Activated T-helper 17 cell treated with anti-CD3 and anti-CD28 coated beads, Interleukin-2, amount 50 U/mL, for 72 hours (primary cell): ENCODE results near the gene ARSB. TPM values are rescaled to one million over a fixed set of nuclear protein-coding genes. Genes with fewer than 3 reads are reported as not detected.
A peak's percentile ranks its signal among the peaks of the same experiment; 100 is the strongest.

ENCODE experiments used
- ATAC-seq: fragments of 150-1000 bp; cut with Tn5 transposase; replicated peaks from 2 replicates; pipeline ENCODE4 v1.10.0; 2021; ENCODE audit warnings: mild to moderate bottlenecking, moderate library complexity
- H3K27ac Mint-ChIP-seq: one replicate; pipeline ENCODE4 v1.8.0; 2022; ENCODE audit warnings: mixed read lengths
- H3K27me3 Mint-ChIP-seq: one replicate; pipeline ENCODE4 v1.8.0; 2022; ENCODE audit warnings: mixed read lengths
- H3K36me3 Mint-ChIP-seq: one replicate; pipeline ENCODE4 v1.8.0; 2022; ENCODE audit warnings: low read depth, mild to moderate bottlenecking, mixed read lengths
- H3K4me1 Mint-ChIP-seq: one replicate; pipeline ENCODE4 v1.8.0; 2022; ENCODE audit warnings: mixed read lengths
- H3K4me3 Mint-ChIP-seq: one replicate; pipeline ENCODE4 v1.8.0; 2022; ENCODE audit warnings: mild to moderate bottlenecking, mixed read lengths
- H3K9me3 Mint-ChIP-seq: one replicate; pipeline ENCODE4 v1.8.0; 2022; ENCODE audit warnings: mixed read lengths
- total RNA-seq, 2 donors: library from RNA; stranded (reverse); gene quantifications; one replicate each; pipeline ENCODE4 v1.2.3, GENCODE V29; 2022

ARSB gene
- total RNA-seq, 2 donors from 2014 or later: 6.2 to 21.9 TPM

DNA sequence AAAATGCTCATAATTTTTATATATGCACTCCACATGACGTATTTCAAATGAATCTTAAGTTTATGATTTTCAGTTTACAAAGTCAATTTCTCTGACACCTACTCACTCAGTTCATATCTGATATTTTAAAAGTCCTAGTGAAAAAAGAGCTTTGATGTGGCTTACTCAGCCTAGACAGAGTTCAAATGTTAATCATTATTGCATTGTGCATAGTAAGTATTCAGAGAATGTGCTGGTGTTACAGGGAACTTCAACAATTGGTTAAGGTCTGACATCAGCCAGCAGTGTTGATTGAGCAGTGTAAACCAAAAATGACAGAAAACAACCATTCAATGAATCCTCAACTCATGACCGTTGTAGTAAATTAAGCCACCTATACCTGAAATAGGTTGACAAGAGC lies 189.4 kb downstream of the ARSB start:
- Mint-ChIP-seq H3K36me3 (peaks cover 4% of the 10 kb centered on the region), H3K27me3 (no peaks in the 10 kb centered on the region), H3K9me3 (peaks cover 3% of the 10 kb centered on the region), H3K4me3 (no peak overlapping the region), H3K4me1 (no peaks in the 10 kb centered on the region), H3K27ac (no peak overlapping the region)
- ATAC-seq: peak; percentile 75

DNA sequence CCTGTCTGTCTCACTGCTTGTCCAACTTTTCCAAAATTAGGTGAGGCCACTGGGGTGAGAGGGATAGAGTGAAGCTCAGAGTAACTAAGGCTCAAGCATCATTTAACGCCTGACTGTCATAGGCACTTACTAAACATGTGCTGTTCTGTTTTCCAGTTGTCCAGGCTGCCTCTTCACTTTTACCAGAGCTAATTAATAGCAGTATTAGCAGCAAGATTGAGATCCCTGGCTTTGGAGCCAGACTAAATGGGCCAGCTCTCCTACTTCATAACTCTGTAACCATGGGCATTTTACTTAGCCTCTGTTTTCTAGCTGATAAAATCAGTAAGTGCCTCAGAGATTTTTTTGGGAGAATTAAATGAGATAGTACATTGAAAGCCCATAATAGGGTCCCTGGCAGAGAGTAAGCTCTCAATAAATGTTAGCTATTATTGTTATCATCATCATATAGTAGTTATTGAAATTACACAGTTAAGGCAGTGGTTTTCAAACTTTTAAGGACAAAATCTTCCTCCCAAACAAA lies 190.4 kb downstream of the ARSB start:
- Mint-ChIP-seq H3K4me3 (no peak overlapping the region), H3K27ac (no peak overlapping the region), H3K27me3 (no peaks in the 10 kb centered on the region), H3K36me3 (no peaks in the 10 kb centered on the region), H3K9me3 (no peaks in the 10 kb centered on the region), H3K4me1 (no peaks in the 10 kb centered on the region)
- no peak for ATAC-seq

DNA sequence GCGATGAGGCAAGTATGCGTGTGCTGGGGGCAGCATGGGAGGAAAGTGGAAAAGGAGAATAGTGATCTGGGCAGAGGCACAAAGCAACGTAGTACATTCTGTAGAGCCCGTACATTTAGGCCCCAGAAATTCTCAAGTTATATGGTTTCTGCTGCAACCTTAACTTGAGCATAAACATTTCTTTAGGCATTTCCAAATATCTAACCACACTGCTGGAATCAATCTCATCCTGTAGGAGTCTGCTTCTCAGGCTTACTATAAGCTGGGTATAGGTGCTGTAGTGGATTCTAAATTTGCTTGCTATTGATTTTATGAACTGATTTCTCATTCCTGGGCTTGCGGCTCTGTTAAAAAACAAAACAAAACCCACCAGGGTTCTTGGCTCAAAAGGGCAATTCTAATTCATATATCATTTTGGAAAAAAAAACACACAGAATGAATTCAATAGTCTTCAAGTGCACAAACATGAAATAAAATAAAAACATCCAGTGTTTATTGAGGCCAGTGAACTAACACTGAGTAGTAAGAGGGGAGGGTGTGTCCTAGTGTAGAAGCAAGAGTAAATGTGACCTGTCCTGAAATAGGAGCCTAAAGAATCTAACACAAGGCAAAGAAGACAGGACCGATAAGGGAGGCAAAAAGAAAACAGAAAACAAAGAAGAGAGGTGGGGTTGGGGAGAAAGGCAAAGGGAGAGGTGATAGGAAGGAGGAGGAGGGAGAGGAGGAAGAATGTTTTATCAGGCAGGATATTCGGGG lies 191.0 kb downstream of the ARSB start:
- ATAC-seq: no peak
- Mint-ChIP-seq H3K27me3 (no peaks in the 10 kb centered on the region), H3K9me3 (no peaks in the 10 kb centered on the region), H3K4me3 (no peak overlapping the region), H3K4me1 (no peaks in the 10 kb centered on the region), H3K27ac (no peak overlapping the region), H3K36me3 (no peaks in the 10 kb centered on the region)

DNA sequence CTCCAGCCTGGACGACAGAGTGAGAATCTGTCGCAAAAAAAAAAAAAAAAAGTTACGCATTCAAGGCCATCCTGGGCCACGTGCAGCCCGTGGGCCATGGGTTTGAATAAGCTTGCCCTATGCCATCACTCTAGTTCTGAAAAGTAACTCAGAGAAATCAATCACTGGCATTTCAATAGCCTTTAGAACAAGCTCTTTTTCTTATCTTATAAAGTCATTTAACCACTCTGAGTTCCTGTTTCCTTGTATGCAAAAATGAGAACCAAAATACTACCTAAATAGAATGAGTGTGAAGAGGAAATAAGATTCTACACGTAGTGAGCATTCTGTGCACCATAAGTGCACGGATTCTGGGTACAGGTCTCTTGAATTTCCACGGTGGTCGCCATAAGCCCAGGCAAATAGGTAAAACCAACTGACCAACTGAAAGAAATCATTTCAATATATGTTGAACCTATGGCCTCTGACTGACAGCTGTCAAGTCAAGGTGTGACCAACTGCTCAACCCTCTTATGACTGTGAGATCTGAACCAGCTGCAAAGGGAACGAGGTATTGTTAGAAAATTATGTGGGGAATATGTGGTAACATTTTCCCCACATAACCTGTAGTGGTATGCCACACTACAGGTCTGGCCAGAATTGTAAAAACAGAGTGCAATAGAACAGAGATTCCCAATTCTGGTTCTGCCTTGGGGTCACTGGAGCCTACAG lies 192.6 kb downstream of the ARSB start:
- H3K27ac Mint-ChIP-seq: no peak overlapping the region
- no peak overlapping the region for H3K4me3 Mint-ChIP-seq
- H3K4me1 Mint-ChIP-seq: peaks cover 6% of the 10 kb centered on the region
- peaks cover 5% of the 10 kb centered on the region for H3K9me3 Mint-ChIP-seq
- no peak for ATAC-seq
- H3K36me3 Mint-ChIP-seq: peaks cover 6% of the 10 kb centered on the region
- no peaks in the 10 kb centered on the region for H3K27me3 Mint-ChIP-seq

DNA sequence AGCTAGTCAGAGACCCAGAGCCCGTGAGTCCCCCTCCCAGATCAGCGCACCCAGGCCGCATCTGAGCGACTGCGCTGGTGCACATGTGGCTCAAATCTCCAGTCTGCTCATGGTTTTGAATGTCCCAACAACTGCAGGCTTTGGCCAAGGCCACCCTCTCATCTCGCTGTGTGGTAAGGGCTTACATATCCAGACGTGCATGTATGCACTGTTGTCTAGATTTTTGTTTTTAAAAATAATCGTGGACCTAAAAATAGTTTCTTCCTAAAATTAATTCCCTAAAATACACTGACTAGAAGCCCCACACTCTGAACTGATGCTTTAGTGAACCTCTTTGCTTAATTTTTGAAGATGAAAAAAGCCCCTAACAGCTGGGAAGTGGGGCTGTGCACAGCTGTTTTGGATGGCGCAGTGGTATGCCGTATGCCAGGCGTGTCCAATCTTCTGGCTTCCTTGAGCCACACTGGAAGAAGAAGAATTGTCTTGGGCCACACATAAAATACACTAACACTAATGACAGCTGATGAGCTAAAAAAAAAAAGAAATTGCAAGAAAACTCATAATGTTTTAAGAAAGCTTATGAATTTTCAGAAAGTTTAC lies 193.5 kb downstream of the ARSB start:
- Mint-ChIP-seq H3K4me1 (peaks cover 6% of the 10 kb centered on the region), H3K27ac (no peak overlapping the region), H3K4me3 (no peak overlapping the region), H3K9me3 (peaks cover 5% of the 10 kb centered on the region), H3K36me3 (peaks cover 7% of the 10 kb centered on the region), H3K27me3 (no peaks in the 10 kb centered on the region)
- no peak for ATAC-seq

DNA sequence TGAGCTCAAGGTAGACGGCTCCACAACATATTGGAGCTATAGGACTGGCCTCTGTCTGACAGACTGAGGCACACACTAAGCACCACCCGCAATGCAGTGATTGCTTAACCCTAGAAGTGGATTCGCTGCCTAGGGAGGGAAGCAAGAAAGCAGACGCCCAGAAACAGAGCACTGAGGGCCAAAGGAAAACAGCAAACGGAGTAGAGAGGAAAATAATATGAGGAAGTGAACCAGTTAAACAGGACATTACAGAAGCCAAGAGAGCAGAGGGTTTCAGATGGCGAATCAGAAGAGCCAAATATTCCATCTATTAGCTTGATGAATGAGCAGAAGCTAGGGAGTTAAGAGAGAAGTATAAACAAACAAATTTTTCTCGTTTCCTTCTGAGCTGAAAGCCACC lies 197.3 kb downstream of the ARSB start:
- peaks cover 7% of the 10 kb centered on the region for H3K36me3 Mint-ChIP-seq
- H3K4me3 Mint-ChIP-seq: no peak overlapping the region
- no peak for ATAC-seq
- H3K4me1 Mint-ChIP-seq: peaks cover 6% of the 10 kb centered on the region
- H3K27me3 Mint-ChIP-seq: no peaks in the 10 kb centered on the region
- no peak overlapping the region for H3K27ac Mint-ChIP-seq
- H3K9me3 Mint-ChIP-seq: peaks cover 5% of the 10 kb centered on the region

DNA sequence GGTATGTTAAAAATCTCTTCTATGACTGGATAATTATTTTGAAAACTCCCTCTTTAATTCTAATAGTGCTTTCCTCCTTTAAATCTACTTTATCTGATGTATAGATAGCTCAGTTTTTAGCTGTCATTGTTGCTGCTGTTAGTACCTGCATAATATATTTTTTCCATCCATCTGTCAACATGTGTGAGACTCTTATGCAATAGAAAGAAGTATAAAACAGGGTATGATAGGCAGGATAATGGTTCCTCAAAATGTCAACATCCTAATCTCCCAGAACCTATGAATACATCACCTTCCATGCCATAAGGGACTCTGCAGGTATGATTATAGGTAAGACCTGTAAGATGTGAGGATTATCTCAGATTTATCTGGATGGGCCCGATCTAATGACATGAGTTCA lies 199.7 kb downstream of the ARSB start:
- H3K9me3 Mint-ChIP-seq: peaks cover 5% of the 10 kb centered on the region
- H3K27me3 Mint-ChIP-seq: no peaks in the 10 kb centered on the region
- ATAC-seq: no peak
- peaks cover 6% of the 10 kb centered on the region for H3K4me1 Mint-ChIP-seq
- no peak overlapping the region for H3K4me3 Mint-ChIP-seq
- H3K36me3 Mint-ChIP-seq: peaks cover 19% of the 10 kb centered on the region
- no peak overlapping the region for H3K27ac Mint-ChIP-seq

DNA sequence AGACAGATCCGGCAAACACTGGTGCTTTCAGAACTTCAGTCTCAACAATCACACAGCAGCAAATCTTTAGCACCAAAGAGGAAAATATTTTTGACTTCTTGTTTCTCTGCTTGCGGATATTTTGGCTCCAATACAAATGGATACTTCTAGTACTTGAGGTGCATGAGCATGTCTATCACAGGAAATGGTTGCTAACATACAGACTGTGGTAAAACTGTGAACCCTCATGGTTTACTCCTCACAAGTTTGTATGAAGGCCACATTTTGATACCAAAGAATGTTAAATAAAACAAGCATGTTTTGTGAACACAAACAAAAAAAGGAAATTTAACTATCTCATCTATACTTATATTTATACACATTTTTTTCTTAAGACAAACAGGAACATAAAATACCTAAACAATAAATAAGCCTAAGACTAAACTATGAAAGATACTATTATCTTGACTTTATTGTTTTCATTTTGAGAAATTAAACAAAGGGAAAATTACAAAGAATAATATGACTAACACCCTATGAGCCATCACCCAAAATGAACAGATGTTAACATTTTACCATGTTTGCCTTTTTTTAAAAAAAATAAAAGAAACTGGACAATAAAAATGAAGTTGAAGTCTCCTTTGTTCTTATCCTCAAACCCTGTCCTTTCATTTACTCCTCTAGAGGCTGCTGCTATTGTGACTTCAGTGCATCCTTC lies 201.5 kb downstream of the ARSB start:
- H3K9me3 Mint-ChIP-seq: peaks cover 5% of the 10 kb centered on the region
- no peaks in the 10 kb centered on the region for H3K27me3 Mint-ChIP-seq
- H3K36me3 Mint-ChIP-seq: peaks cover 32% of the 10 kb centered on the region
- H3K4me1 Mint-ChIP-seq: peaks cover 6% of the 10 kb centered on the region
- no peak for ATAC-seq
- no peak overlapping the region for H3K27ac Mint-ChIP-seq
- H3K4me3 Mint-ChIP-seq: no peak overlapping the region

DNA sequence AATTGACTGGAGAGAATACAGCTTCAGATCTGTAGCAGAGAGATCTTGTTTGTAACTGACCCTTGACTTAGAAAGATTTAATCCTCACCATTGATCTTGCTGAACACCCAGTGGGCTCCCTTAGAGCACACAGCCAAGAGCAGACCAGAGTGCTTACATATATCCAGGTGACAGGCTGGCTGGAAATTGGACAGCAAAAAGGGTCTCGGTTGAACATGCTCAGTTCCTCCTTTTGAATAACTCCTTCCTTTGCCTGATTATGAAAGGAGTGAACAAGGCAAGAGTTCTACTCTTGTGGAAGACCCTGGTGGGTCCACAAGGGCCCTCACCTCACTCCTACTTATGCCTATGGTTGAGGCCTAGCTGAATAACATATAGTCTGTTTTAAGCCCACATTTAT lies 202.4 kb downstream of the ARSB start:
- peaks cover 2% of the 10 kb centered on the region for H3K9me3 Mint-ChIP-seq
- peaks cover 3% of the 10 kb centered on the region for H3K4me1 Mint-ChIP-seq
- H3K27me3 Mint-ChIP-seq: no peaks in the 10 kb centered on the region
- H3K36me3 Mint-ChIP-seq: peaks cover 29% of the 10 kb centered on the region
- no peak overlapping the region for H3K27ac Mint-ChIP-seq
- ATAC-seq: no peak
- H3K4me3 Mint-ChIP-seq: no peak overlapping the region

DNA sequence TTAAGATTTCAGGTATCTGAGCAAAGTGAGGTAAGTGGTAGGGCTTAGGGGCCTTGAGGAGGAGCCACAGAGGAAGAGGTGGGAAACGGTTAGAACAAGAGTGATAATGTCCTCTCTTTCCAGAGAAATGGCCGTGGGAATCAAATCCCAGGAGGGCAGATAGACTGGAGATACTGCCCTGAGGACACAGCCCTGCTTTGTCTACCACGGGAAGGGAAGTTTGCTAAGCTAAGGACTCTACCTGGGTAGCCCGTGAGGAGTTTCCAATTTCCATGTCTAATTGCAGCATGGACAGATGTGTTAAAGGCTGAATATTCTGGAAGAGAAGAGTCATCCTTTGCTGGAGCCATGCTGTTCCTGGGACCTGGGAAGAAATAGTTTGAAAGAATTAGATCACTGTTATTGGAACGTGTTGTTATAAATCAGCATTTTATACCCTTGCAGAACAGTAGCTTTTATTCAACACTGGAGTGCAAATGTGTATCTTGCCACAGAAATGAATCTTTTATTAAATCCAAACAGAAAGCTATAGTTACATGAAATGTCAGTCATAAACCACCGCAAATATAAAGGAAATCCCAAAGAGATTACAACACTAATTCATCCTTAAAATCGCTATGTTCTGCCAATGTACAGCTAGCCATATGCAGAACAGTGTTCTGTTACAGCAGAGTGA lies 203.4 kb downstream of the ARSB start:
- Mint-ChIP-seq H3K4me3 (no peak overlapping the region), H3K4me1 (no peaks in the 10 kb centered on the region), H3K36me3 (peaks cover 26% of the 10 kb centered on the region), H3K27ac (no peak overlapping the region), H3K9me3 (no peaks in the 10 kb centered on the region), H3K27me3 (no peaks in the 10 kb centered on the region)
- ATAC-seq: no peak

DNA sequence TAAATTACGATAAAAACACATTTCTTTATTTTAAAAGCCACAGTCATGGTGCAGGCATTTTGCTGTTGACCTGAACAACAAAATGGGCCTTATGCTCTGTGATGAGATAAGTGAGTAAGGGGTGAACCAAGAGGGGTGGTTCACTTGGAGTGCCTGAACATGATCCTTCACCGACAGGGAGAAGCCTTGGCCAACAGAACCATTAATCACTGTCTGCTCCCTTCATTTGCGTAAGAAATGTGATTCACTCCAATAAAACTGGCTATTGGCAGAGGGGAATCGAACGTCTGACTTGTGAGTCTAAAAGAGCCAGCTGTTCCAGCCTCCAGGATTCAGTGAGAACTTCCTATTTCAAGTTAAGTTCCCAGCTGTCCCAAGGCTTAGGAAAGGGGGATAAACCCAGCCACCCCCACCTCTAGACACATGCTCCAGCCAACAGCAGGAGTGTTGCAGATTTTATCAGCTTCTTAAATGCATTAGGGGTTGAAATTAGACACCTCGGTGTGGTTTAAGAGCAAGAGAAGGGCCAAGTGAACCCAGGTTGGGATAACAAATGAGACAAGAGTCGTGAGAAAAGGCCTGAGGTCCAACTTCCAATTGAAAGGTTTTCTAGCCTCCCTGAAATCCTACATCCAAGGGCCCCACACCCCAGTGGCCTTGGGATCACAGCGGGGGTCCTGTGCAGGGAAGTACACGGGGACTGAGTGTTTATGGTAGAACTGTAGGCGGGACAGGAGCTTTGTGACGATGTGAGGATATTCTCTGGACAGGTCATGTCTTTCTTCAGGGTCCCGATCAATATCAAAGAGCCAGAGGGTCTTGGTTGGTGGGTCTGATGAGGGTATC lies 205.1 kb downstream of the ARSB start:
- Mint-ChIP-seq H3K4me1 (no peaks in the 10 kb centered on the region), H3K27me3 (no peaks in the 10 kb centered on the region), H3K9me3 (no peaks in the 10 kb centered on the region), H3K4me3 (no peak overlapping the region), H3K27ac (no peak overlapping the region), H3K36me3 (peaks cover 26% of the 10 kb centered on the region)
- no peak for ATAC-seq

DNA sequence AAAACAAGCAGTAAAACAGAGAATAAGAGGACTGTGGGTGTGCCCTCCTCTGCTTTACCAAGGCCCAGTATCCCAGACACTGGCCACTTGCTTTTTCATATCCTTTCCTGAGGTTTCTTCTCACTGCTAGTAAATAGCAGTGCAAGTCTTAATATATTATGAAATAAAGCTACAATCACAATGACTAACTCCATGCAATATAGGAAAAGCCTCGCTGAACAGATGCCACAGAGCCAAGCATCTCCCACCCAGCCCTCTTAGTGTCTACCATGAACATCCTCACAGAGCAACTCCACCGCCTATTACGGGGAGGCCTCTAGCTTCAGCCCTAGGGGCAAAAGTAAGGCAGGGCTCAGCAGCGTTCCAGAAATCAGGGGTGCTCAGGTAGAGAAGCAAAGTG lies 205.8 kb downstream of the ARSB start:
- Mint-ChIP-seq H3K4me1 (no peaks in the 10 kb centered on the region), H3K4me3 (no peak overlapping the region), H3K36me3 (peaks cover 26% of the 10 kb centered on the region), H3K9me3 (no peaks in the 10 kb centered on the region), H3K27me3 (no peaks in the 10 kb centered on the region), H3K27ac (no peak overlapping the region)
- ATAC-seq: no peak

DNA sequence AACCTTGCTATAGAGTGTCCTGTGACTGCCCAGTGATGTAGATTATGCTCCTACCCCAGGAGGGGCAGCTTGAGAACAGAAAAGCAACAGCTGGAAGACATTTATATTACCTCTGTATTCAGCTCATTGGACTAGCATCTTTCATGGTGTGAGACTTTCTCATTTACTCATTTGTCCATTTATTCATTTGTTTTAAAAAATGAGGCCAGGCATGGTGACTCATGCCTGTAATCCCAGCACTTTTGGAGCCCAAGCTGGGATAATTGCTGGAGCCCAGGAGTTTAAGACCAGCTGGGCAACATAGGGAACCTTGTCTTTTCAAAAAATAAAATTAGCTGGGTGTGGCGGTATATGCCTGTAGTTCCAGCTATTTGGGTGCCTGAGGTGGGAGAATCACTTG lies 206.6 kb downstream of the ARSB start:
- H3K36me3 Mint-ChIP-seq: peaks cover 26% of the 10 kb centered on the region
- no peak for ATAC-seq
- no peak overlapping the region for H3K4me3 Mint-ChIP-seq
- no peaks in the 10 kb centered on the region for H3K4me1 Mint-ChIP-seq
- no peaks in the 10 kb centered on the region for H3K9me3 Mint-ChIP-seq
- H3K27ac Mint-ChIP-seq: no peak overlapping the region
- H3K27me3 Mint-ChIP-seq: no peaks in the 10 kb centered on the region
